Right renal cortex interstitium (tissue), 3 donors: ENCODE data around the gene NRXN3. TPM values are rescaled to one million over a fixed set of nuclear protein-coding genes. Genes with fewer than 3 reads are reported as not detected.
"Not testable (repeated sequence)": the region's sequence is repeated elsewhere in the genome, so short reads cannot be mapped to it uniquely, and the experiment has no call there.

Source experiments
- DNase-seq, 3 donors: peaks; one replicate each; pipeline ENCODE4 v3.0.0-alpha.2; 2013; ENCODE audit warnings: low read depth in 3 of 3, low spot score in 2 of 3
- polyA plus RNA-seq, 3 donors: library from polyadenylated mRNA; unstranded; fragments of 120-200 nt; gene quantifications; one replicate each; pipeline ENCODE4 v1.2.1, GENCODE V29; 2013; ENCODE audit not compliant: insufficient read length in 3 of 3

NRXN3 gene
- polyA plus RNA-seq, 3 donors: 5.6 to 6.7 (median 5.9) TPM

- no peak for DNase-seq
These were observed 1551.4 kb downstream of the NRXN3 start for GRCh38 chr14:79721399-79722084.

- DNase-seq: no peak
These were observed 1555.0 kb downstream of the NRXN3 start for GRCh38 chr14:79724934-79725717.

GRCh38 chr14:79727900-79728299 lies 1557.7 kb downstream of the NRXN3 start:
- DNase-seq: no peak

GRCh38 chr14:79728331-79728730 lies 1558.2 kb downstream of the NRXN3 start:
- DNase-seq: no peak

- no peak for DNase-seq
These were observed 1559.6 kb downstream of the NRXN3 start for GRCh38 chr14:79729731-79730130.

- DNase-seq: no peak
These were observed 1560.0 kb downstream of the NRXN3 start for GRCh38 chr14:79730196-79730595.

GRCh38 chr14:79730953-79731352 lies 1560.8 kb downstream of the NRXN3 start:
- DNase-seq: no peak

GRCh38 chr14:79732911-79733655 lies 1562.9 kb downstream of the NRXN3 start:
- DNase-seq: no peak

- DNase-seq: no peak
These were observed 1564.0 kb downstream of the NRXN3 start for GRCh38 chr14:79734151-79734550.

- DNase-seq: no peak
These were observed 1564.5 kb downstream of the NRXN3 start for GRCh38 chr14:79734656-79735055.

GRCh38 chr14:79735121-79735520 lies 1564.9 kb downstream of the NRXN3 start:
- no peak for DNase-seq

- no peak for DNase-seq
These were observed 1570.0 kb downstream of the NRXN3 start for GRCh38 chr14:79740066-79740601.

GRCh38 chr14:79742142-79742541 lies 1572.0 kb downstream of the NRXN3 start:
- no peak for DNase-seq

GRCh38 chr14:79745046-79745445 lies 1574.9 kb downstream of the NRXN3 start:
- DNase-seq: no peak

GRCh38 chr14:79749065-79749464 lies 1578.9 kb downstream of the NRXN3 start:
- DNase-seq: no peak

GRCh38 chr14:79758985-79759384 lies 1588.8 kb downstream of the NRXN3 start:
- DNase-seq: no peak

GRCh38 chr14:79764323-79764722 lies 1594.2 kb downstream of the NRXN3 start:
- no peak for DNase-seq

- no peak for DNase-seq
These were observed 1596.3 kb downstream of the NRXN3 start for GRCh38 chr14:79766511-79766910.

- DNase-seq: no peak
These were observed 1597.1 kb downstream of the NRXN3 start for GRCh38 chr14:79767251-79767650.

GRCh38 chr14:79767721-79768120 lies 1597.5 kb downstream of the NRXN3 start:
- not testable (repeated sequence) for DNase-seq

GRCh38 chr14:79781882-79782281 lies 1611.7 kb downstream of the NRXN3 start:
- DNase-seq: no peak
